ENCODE data around the gene ZNF729. TPM values are rescaled to one million over a fixed set of nuclear protein-coding genes. Genes with fewer than 3 reads are reported as not detected.

ZNF729 gene
- total RNA-seq, result not detected in 2 replicates

DNA sequence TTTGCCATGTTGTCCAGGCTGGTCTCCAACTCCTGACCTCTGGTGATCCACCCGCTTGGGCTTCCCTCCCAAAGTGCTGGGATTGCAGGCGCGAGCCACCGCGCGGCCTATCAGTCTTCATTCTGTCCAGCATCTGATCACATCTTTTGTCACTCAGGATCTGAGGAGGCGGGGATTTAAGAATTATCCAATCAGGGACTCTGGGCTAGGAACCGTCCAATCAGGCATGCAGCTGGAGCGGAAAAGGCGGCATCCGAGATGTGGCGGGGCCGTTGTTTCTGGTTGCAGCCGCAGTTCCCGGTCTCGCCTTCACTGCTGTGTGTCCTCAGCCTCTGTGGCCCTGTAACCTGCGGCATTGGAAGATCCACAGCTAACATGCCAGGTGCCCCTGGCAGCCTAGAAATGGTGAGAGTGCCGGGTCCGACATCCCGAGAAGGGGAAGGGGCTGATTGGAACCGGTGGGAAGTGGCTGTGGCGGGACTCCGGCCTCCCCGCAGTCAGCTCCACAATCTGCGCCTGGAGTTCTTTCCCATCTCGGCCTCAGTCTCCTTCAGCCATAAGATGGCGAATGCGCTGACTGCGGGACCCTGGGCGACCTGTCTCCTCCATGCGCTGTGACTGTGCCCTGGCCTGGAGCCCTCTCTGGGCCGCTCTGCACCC lies at the start of gene ZNF729:
Gene ZNF729, plus strand, starts transcription at position 291 of the 660 bp plus-strand sequence. Its CDS starts 85 bp downstream, at position 376.
- intact Hi-C loops (cut with micrococcal nuclease), result no loop called here

DNA sequence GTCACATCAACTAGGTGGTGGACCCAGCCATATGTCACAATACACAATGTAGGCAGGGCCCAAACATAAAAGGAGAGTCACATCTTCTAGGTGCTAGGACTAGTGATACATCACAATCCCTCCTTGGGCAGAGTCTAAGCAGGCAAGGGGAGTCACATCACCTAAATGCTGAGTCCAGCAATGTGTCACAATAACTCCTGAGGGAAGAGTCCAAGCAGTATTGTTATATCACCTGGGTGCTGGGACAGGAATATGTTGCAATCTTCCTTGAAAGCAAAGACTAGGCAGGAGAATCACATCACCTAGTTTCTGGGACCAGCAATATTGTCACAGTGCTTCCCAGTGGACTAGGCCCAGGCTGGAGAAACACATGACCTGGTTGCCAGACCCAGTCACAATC lies 29.4 kb upstream of the ZNF729 start:
- intact Hi-C loops (cut with micrococcal nuclease), result no loop called here

DNA sequence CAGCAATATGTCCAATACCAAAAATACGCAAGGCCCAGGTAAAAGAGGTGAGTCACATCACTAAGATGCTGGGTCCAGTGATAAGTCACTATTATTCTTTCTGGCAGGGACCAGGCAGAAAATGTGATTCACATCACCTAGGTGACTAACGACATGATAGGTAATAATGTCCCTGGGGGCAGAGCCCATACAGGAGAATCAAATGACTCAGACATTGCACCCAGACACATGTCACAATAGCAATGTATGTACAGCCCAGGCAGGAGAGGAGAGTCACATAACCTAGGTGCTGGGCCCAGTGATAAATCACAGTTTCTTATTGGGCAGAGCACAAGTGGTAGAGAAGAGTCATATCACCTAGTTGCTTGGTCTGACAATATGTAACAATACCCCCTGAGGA lies 28.9 kb upstream of the ZNF729 start:
- intact Hi-C loops (cut with micrococcal nuclease), result no loop called here

DNA sequence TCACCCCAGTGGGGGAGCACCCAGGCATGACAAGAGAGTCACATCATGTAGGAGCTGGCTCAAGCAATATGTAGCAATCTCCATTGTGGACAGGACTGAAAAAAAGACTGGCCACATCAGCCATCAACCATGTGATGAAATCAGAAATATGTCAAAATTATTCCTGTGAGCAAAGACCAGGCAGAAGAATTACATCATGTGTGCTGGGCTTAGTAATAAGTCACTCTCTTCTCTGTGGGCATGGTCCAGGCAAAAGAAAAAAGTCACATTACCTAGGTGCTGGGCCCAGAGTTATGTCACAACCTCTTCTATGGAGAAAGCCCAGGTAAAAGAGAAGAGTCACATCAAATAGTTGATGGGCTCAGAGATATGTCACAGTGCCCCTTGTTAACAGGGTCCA lies 28.3 kb upstream of the ZNF729 start:
- intact Hi-C loops (cut with micrococcal nuclease), result no loop called here

GRCh38 chr19:22260499-22260898 lies 25.7 kb upstream of the ZNF729 start:
- intact Hi-C loops (cut with micrococcal nuclease), result no loop called here

GRCh38 chr19:22261596-22261995 lies 24.6 kb upstream of the ZNF729 start:
- intact Hi-C loops (cut with micrococcal nuclease), result no loop called here

- intact Hi-C loops (cut with micrococcal nuclease), result no loop called here
Measured at GRCh38 chr19:22263121-22263520, 23.1 kb upstream of the ZNF729 start.

DNA sequence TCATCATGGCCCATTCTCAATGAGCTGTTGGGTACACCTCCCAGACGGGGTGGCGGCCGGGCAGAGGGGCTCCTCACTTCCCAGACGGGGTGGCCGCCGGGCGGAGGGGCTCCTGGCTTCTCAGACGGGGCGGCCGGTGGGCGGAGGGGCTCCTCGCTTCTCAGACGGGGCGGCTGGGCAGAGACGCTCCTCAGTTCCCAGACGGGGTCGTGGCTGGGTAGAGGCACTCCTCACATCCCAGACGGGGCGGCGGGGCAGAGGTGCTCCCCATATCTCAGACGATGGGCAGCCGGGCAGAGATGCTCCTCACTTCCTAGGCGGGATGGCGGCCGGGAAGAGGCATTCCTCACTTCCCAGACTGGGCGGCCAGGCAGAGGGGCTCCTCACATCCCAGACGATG lies 35.3 kb downstream of the ZNF729 start:
- intact Hi-C loops (cut with micrococcal nuclease), result loop anchor here (5.0 kb wide), 1 partner anchor 421 kb away; no protein-coding TSS in a partner anchor

DNA sequence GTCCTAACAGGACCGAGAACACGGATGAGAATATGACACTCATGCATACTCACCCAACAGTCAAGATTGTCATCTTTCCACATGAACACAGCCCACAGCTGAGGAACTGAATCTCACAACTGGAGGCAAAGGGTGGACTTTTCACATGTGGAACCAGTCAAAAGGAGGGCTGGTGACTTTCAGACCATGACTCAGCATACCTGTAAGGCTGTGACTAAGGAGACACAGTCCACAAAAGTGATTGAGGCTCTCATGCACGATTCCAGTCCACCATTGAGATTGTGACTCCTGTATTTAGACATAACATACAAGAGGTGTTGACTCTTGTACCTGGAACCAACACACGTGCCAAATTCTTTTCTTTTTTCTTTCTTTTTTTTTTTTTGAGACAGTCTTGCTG lies 40.0 kb downstream of the ZNF729 start:
- intact Hi-C loops (cut with micrococcal nuclease), result no loop called here

DNA sequence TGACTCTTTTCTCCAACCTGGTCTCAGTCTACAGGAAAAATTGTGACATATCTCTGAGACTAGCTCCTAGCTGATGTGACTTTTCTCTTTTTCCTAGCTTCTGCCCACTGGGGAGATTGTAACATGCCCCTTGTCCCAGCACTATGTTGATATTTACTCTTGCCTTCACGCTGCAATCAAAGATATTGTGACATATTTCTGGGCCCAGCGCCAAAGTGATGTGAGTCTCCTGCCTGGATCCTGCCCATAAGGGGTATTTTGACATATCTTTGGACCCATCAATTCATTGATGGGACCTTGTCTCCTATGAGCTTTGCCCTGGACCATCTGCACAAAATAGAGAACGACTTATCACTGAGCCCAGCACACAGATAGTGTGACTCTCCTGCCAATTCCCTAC lies 41.1 kb downstream of the ZNF729 start:
- intact Hi-C loops (cut with micrococcal nuclease), result no loop called here

DNA sequence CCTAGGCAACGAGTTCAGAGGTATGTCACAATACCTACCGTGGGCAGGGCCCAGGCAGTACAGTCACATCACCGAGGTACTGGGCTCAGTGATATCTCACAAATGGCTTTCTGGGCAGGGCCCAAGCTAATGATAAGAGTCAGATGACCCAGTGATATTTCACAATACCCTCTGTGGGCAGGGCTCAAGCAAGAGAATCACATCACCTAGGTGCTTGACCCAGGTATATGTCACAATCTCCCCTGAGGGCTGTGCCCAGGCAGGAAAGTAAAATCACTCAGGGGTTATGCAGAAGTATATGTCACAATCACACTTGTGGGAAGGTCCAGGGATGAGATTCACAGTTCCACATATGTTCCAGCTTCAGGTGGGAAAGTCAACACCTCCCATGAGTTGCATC lies 45.3 kb downstream of the ZNF729 start:
- intact Hi-C loops (cut with micrococcal nuclease), result no loop called here

- intact Hi-C loops (cut with micrococcal nuclease), result no loop called here
Measured at GRCh38 chr19:22332924-22333323, 46.7 kb downstream of the ZNF729 start.

DNA sequence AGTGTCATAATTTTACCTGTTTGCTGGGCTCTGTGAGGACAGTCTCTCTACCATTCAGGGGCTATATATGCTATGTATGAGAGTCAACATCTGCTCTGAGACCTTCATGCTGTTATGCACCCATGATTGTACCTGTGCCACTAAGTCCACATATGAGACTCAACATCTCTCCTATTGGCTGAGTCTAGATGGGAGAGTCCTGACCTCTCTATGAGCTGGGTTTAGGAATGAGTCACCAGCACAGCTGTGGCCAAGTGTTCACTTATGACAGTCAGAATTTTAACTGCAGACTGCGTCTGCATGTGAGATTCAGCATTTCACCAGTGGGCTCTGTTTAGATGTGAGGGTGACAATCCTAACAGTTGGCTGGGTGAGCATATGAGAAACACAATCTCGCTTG lies 49.5 kb downstream of the ZNF729 start:
- intact Hi-C loops (cut with micrococcal nuclease), result no loop called here

GRCh38 chr19:22354665-22355064 lies 68.4 kb downstream of the ZNF729 start:
- intact Hi-C loops (cut with micrococcal nuclease), result no loop called here

Other genes starting within 250 kb of the ZNF729 start
- 4.2 and 5.0 TPM in 2 replicates for gene ZNF257, start 234.0 kb upstream of the ZNF729 start, total RNA-seq
- gene ZNF676, start 89.5 kb upstream of the ZNF729 start, total RNA-seq, result not detected in 2 replicates
- not detected in 2 replicates for gene ZNF98, start 135.9 kb downstream of the ZNF729 start, total RNA-seq

Data from T-helper 1 cell treated with Interleukin-12 subunit alpha and Interleukin-12 subunit beta and Interleukin-4 antibody, amounts not matched to agents 30 ng/mL and 1 ng/mL, for 36 hours (primary cell).